Stromal cell of bone marrow (primary cell): ENCODE results near the gene AHCYL2.
A peak's percentile ranks its signal among the peaks of the same experiment; 100 is the strongest.
"Not testable (repeated sequence)": the region's sequence is repeated elsewhere in the genome, so short reads cannot be mapped to it uniquely, and the experiment has no call there.

Source experiments
- DNase-seq: peaks from one replicate; pipeline ENCODE4 v3.0.0-alpha.2; 2012; ENCODE audit warnings: low read depth

AHCYL2 gene

GRCh38 chr7:129454249-129454551, 229.4 kb downstream of the AHCYL2 start:
- DNase-seq = no peak

- DNase-seq = no peak
Observed at GRCh38 chr7:129456421-129456820, 231.6 kb downstream of the AHCYL2 start.

- no peak for DNase-seq
Observed at GRCh38 chr7:129457101-129457500, 232.3 kb downstream of the AHCYL2 start.

GRCh38 chr7:129458171-129458570, 233.3 kb downstream of the AHCYL2 start:
- no peak for DNase-seq

- DNase-seq = no peak
Observed at GRCh38 chr7:129461809-129462208, 237.0 kb downstream of the AHCYL2 start.

- no peak for DNase-seq
Observed at GRCh38 chr7:129462420-129462819, 237.6 kb downstream of the AHCYL2 start.

- no peak for DNase-seq
Observed at GRCh38 chr7:129464194-129464593, 239.4 kb downstream of the AHCYL2 start.

- no peak for DNase-seq
Observed at GRCh38 chr7:129465080-129465479, 240.2 kb downstream of the AHCYL2 start.

GRCh38 chr7:129466796-129467195, 242.0 kb downstream of the AHCYL2 start:
- DNase-seq = peak; percentile 15

GRCh38 chr7:129468087-129468486, 243.3 kb downstream of the AHCYL2 start:
- DNase-seq = peak; percentile 25

GRCh38 chr7:129468547-129468946, 243.7 kb downstream of the AHCYL2 start:
- DNase-seq = no peak

- no peak for DNase-seq
Observed at GRCh38 chr7:129469930-129470329, 245.1 kb downstream of the AHCYL2 start.

- no peak for DNase-seq
Observed at GRCh38 chr7:129470411-129470810, 245.6 kb downstream of the AHCYL2 start.

GRCh38 chr7:129471402-129471827, 246.6 kb downstream of the AHCYL2 start:
- no peak for DNase-seq

- DNase-seq = not testable (repeated sequence)
Observed at GRCh38 chr7:129475931-129476330, 251.1 kb downstream of the AHCYL2 start.

- DNase-seq = not testable (repeated sequence)
Observed at GRCh38 chr7:129476398-129476797, 251.6 kb downstream of the AHCYL2 start.
